Left renal pelvis (tissue), 4 donors: ENCODE results near the gene TOPBP1. TPM values are rescaled to one million over a fixed set of nuclear protein-coding genes. Genes with fewer than 3 reads are reported as not detected.
"Not testable (repeated sequence)": the region's sequence is repeated elsewhere in the genome, so short reads cannot be mapped to it uniquely, and the experiment has no call there.

Experiments used
- DNase-seq, 4 donors: peaks; one replicate each; pipeline ENCODE4 v3.0.0-alpha.2; 2013; ENCODE audit warnings: low read depth in 4 of 4, low spot score in 3 of 4
- polyA plus RNA-seq, 4 donors: library from polyadenylated mRNA; unstranded; fragments of 120-200 nt; gene quantifications; one replicate each; pipeline ENCODE4 v1.2.1, GENCODE V29; 2013; ENCODE audit not compliant: insufficient read length in 4 of 4

Gene TOPBP1
- polyA plus RNA-seq, 4 donors: 34.7 to 48.9 (median 43.6) TPM

- no peak for DNase-seq
Observed at GRCh38 chr3:133675631-133676335, 14.0 kb upstream of the TOPBP1 start.

DNA sequence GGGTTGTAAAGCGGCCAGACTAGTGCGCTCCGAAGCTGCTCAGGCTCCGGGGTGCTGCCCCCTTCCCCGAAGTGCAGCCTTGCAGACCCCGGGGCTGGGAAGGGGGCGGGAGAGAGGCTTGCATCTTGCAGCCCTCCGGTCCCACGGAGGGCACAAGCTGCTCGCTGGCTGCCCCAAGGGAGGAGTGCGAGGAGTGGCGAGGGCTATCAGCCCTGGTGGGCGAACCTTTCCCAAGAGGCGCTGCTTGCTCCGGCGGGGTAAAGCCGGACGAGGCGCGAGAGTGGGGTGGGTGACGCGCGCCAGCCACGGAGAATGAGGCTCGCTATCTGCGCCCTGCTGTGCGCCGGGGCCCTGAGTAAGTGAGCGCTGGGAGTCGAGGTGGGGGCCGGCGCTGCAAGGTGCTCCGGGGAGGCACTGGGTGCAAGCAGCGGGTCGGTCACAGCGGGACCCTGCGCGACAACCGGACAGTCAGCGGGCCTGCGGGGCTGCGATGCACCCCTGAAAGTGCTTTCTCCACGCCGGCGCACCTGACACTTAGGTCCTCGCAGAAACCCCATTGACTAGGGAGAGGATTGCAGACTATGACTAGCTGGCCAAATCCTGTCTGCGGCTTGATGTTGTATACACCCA lies 12.7 kb upstream of the TOPBP1 start:
- no peak for DNase-seq

DNA sequence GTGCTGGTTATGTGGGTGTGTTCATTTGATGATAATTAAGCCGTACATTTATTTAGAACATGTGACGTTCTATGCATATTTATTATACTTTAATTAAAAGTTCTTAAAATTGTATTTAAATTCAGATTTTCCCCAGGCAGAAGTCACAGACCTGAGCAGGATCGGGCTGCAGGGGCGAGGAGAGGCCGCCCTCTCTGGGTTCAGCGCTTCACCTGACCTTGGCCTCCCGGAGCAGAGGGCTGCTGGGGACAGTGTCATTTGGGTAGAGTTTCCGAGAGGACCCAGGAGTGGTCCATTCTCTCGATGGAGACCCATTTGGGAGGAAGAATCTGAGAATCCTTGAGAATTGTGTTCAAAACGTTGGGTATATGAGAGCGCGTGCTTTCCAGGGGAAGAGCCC lies 12.0 kb upstream of the TOPBP1 start:
- no peak for DNase-seq

DNA sequence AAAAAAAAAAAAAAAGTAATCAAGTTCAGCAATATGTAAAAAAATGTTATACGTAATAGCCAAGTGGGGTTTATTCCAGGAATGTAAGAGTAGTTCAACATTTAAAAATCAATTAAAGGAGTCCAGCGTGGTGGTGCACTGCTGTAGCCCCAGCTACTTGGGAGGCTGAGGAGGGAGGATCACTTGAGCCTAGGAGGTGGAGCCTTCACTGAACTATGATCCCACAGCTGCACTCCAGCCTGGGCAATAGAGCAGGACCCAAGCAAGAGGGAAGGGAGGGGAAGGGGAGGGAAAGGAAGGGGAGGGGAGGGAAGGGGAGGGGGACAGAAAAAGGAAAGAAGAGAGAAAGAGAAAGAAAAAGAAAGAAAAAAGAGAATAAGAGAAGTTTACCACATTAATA lies 10.7 kb upstream of the TOPBP1 start:
- no peak for DNase-seq

GRCh38 chr3:133670525-133670995 lies 8.8 kb upstream of the TOPBP1 start:
- no peak for DNase-seq

DNA sequence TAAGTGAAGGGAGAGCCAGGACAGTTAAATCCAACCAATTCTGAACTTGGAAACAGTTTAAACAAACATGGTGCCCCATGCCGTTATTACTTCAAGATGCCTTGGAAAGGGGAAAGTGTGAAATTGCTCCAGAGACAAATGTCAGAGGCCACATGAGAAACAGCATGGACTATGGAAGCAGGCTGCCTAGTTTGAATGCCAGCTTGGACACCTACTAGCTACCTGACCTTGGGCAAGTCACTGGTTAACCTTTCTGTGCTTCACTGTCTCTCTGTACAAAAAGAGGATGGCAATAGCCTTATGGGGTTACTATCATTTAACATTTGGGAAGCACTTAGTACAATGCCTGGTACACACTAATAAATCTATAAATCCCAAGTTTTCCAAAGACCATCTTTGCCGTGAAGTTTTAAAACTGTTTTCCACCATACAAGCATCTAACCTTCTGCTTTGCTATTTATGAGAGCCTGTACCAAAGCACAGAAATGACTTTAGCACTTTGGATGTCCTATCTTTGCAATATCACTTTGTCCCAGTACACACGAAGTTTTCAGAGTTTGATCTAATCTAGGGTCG lies 8.3 kb upstream of the TOPBP1 start:
- no peak for DNase-seq

DNA sequence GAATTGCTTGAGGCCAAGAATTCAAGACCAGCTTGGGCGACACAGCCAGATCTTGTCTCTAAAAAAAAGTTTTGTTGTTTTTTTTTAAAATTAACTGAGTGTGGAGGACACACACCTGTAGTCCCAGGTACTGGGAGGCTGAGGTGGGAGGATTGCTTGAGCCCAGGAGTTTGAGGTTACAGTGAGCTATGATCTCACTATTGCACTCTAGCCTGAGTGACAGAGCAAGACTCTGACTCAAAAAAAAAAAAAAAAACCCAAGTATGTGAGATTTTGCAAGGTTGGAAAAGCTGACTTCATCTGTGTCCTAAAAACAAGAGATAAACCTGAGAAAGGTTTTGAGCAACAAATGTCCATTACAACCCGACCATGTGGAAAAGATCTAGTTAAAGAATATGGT lies 5.4 kb upstream of the TOPBP1 start:
- DNase-seq: no peak

- not testable (repeated sequence) for DNase-seq
Observed at GRCh38 chr3:133665188-133665587, 3.4 kb upstream of the TOPBP1 start.

- DNase-seq: peak in 2 of 4 donors; percentile 28 to 45
Observed at GRCh38 chr3:133663569-133664313, 2.0 kb upstream of the TOPBP1 start.

DNA sequence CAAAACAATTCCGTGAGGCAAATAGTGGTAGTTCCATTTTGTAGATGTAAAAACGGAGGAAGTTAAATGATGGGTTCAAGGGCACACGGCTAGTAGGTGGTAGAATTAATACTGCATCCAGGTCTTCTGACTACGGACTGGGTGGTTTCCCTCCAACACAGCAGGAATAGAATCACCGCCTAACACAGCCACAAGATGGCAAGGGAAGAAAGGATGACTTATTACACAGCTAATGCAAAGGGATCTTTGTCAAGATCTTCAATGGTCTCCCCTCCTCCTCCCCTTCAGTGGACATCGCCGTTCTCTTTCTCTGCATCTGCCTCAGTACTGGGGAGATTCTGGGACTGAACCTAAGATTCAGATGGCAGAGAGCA lies 524 bp upstream of the TOPBP1 start:
- DNase-seq: no peak

- DNase-seq: no peak
Observed at GRCh38 chr3:133659806-133660205, 1.9 kb downstream of the TOPBP1 start.

GRCh38 chr3:133655731-133656515 lies 5.8 kb downstream of the TOPBP1 start:
- no peak for DNase-seq

GRCh38 chr3:133649486-133650068 lies 12.2 kb downstream of the TOPBP1 start:
- no peak for DNase-seq

DNA sequence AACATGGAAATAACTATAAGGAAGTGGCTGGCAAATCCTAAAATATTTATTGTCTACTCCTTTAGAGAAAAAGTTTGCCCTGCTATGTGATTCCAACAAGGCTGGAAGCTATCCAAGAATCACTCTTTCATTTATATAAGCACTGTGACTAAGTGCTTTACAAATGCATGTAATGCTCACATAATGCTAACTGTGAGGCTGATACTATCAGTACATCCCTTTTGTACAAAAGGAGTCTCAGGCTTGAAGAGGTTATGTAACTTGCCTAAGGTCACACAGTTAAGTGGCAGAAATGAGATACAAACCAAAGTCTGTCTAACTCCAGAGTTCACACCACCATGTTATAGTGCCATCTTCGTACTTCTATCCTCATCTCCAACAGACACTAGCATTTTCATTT lies 17.0 kb downstream of the TOPBP1 start:
- no peak for DNase-seq

- DNase-seq: no peak
Observed at GRCh38 chr3:133643611-133644010, 18.1 kb downstream of the TOPBP1 start.

DNA sequence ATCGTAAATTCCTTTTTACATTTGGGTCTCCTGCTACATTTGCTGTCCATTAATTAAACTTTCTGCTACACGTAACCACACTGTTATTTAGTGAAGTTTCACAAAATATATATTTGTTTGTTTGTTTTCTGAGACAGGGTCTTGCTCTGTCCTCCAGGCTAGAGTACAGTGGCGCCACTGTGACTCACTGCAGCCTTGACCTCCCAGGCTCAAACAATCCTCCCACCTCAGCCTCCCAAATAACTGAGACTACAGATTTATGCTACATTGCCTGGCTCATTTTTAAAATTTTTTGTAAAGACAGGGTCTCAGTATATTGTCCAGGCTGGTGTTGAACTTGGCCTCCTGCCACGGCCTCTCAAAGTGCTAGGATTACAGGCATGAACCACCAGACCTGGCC lies 20.5 kb downstream of the TOPBP1 start:
- DNase-seq: no peak

DNA sequence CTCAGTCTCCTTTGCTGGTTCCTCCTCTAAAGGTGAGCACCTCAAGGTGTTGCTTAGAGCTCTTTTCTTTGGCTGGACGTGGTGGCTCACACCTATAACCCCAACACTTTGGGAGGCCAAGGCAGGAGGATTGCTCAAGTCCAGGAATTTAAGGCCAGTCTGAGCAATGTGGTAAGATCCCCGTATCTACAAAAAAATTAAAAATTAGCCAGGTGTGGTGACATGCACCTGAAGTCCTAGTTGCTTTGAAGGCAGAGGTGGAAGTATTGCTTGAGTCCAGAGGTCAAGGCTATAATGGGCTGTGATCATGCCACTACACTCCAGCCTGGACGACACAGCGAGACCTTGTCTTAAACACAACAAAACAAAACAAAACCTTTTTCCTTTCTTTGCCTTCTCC lies 28.3 kb downstream of the TOPBP1 start:
- DNase-seq: no peak

DNA sequence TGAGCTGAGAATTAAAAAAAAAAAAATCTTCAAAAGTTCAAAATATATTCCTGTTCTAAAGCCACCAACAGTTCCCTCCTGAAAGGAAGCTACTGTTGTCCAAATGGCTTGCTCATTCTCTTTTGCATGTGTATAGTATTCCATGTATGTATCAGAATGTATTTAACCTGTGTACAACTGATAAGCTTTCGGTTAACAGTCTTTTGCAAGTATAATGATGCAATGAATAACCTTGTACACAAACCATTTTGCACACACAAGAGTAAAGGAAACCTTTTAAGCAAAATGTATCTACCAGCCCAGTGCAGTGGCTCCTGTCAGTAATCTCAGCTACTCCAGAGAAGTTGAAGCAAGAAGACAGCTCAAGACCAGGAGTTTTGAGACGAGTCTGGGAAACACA lies 32.6 kb downstream of the TOPBP1 start:
- DNase-seq: no peak

GRCh38 chr3:133627789-133628188 lies 34.0 kb downstream of the TOPBP1 start:
- no peak for DNase-seq

GRCh38 chr3:133620066-133620784 lies 41.5 kb downstream of the TOPBP1 start:
- DNase-seq: no peak
